ENCODE results near the gene SRRM2. TPM values are rescaled to one million over a fixed set of nuclear protein-coding genes. Genes with fewer than 3 reads are reported as not detected.

Gene SRRM2
- total RNA-seq, 2 donors from 2014 or later = 118 to 174 TPM

- no peaks in the 10 kb centered on the region for H3K9me3 ChIP-seq
- peaks cover 0 to 3% of the 10 kb centered on the region in 2 donors for H3K4me1 ChIP-seq
- no peak for DNase-seq (ENCODE audit: low spot score)
- no peak for TF ChIP-seq CTCF (IDR thresholded peaks at IDR 0.05)
- peaks cover 3 to 9% of the 10 kb centered on the region in 2 donors for H3K27me3 ChIP-seq
- no peak overlapping the region for H3K4me3 ChIP-seq
- no peak overlapping the region for H3K27ac ChIP-seq
- no peaks in the 10 kb centered on the region for H3K36me3 ChIP-seq
Measured at GRCh38 chr16:2790631-2791030, 38.2 kb downstream of the SRRM2 start.

- H3K9me3 ChIP-seq = no peaks in the 10 kb centered on the region
- TF ChIP-seq CTCF (IDR thresholded peaks at IDR 0.05) = no peak
- H3K36me3 ChIP-seq = no peaks in the 10 kb centered on the region
- H3K27ac ChIP-seq = no peak overlapping the region
- no peak overlapping the region for H3K4me3 ChIP-seq
- DNase-seq (ENCODE audit: low spot score) = no peak
- H3K4me1 ChIP-seq = no peaks in the 10 kb centered on the region
- peaks cover 0 to 4% of the 10 kb centered on the region in 2 donors for H3K27me3 ChIP-seq
Measured at GRCh38 chr16:2791174-2791573, 38.7 kb downstream of the SRRM2 start.

DNA sequence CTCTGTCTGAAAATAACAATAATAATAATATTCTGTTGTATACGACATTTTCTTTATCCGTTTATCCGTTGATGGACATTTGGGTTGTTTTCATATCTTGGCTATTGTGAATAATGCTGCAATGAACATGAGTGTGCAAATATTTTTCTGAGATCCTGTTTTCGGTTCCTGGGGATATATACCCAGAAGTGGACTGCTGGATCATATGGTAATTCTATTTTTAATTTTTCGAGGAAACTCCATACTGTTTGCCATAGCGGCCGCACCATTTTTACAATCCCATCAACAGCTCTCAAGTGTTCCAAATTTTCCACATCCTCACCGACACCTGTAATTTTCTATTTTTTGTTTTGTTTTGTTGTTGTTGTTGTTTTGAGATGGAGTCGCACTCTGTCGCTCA is 40.5 kb downstream of the SRRM2 start:
- Histone ChIP-seq H3K4me1 (no peaks in the 10 kb centered on the region), H3K27ac (no peak overlapping the region), H3K27me3 (no peaks in the 10 kb centered on the region), H3K4me3 (no peak overlapping the region), H3K9me3 (no peaks in the 10 kb centered on the region), H3K36me3 (no peaks in the 10 kb centered on the region)
- DNase-seq (ENCODE audit: low spot score) = no peak
- TF ChIP-seq CTCF (IDR thresholded peaks at IDR 0.05) = no peak

- Histone ChIP-seq H3K9me3 (no peaks in the 10 kb centered on the region), H3K4me1 (no peaks in the 10 kb centered on the region), H3K27ac (no peak overlapping the region), H3K27me3 (no peaks in the 10 kb centered on the region), H3K4me3 (no peak overlapping the region), H3K36me3 (no peaks in the 10 kb centered on the region)
- no peak for DNase-seq (ENCODE audit: low spot score)
- TF ChIP-seq CTCF (IDR thresholded peaks at IDR 0.05) = no peak
Measured at GRCh38 chr16:2795395-2796143, 43.1 kb downstream of the SRRM2 start.

DNA sequence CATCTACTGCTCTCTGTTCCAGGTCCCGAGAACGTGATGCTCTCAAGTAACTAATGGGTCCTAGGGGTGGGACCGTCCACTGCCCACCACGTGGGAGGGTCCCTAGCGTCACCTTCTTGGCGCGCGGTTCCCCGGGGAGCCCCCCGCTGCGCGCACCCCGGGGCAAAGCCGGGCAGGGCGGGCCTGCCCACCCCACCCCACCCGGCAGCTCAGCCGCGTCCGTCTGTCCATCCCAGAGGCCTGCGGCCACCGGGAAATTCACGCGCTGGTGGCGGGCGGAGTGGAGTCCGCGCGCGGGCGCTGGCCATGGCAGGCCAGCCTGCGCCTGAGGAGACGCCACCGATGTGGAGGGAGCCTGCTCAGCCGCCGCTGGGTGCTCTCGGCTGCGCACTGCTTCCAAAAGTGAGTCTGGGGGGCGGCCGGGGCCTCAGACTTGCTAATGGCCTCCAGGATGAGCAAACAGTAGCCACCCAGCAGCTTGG is 46.3 kb downstream of the SRRM2 start:
- no peaks in the 10 kb centered on the region for H3K27me3 ChIP-seq
- H3K4me3 ChIP-seq = no peak overlapping the region
- no peaks in the 10 kb centered on the region for H3K36me3 ChIP-seq
- no peaks in the 10 kb centered on the region for H3K4me1 ChIP-seq
- TF ChIP-seq CTCF (IDR thresholded peaks at IDR 0.05) = no peak
- H3K27ac ChIP-seq = no peak overlapping the region
- DNase-seq (ENCODE audit: low spot score) = no peak
- peaks cover 0 to 11% of the 10 kb centered on the region in 2 donors for H3K9me3 ChIP-seq

Data from right atrium auricular region (tissue), 2 donors.